Endodermal cell (in vitro differentiated cells): ENCODE measurements around the gene ALCAM. TPM values are rescaled to one million over a fixed set of nuclear protein-coding genes. Genes with fewer than 3 reads are reported as not detected.

Experiments used
- DNase-seq: peaks from one replicate; pipeline ENCODE4 v3.0.0-alpha.2; 2017
- H3K27ac ChIP-seq: 2 replicates; pipeline ENCODE4 v1.5.1; 2013; ENCODE audit warnings: mild to moderate bottlenecking, low read depth, low read length, moderate library complexity
- H3K27me3 ChIP-seq: 2 replicates; pipeline ENCODE4 v1.6.1; 2013; ENCODE audit warnings: mild to moderate bottlenecking, low read length, moderate library complexity; ENCODE audit not compliant: insufficient read depth, control insufficient read depth, poor library complexity, severe bottlenecking
- H3K36me3 ChIP-seq: 2 replicates; pipeline ENCODE4 v1.7.0; 2013; ENCODE audit warnings: mild to moderate bottlenecking, low read length, moderate library complexity; ENCODE audit not compliant: control insufficient read depth, insufficient read depth
- H3K4me1 ChIP-seq: one replicate; pipeline ENCODE4 v1.7.0; 2013; ENCODE audit warnings: low read length; ENCODE audit not compliant: control insufficient read depth, insufficient read depth
- H3K4me3 ChIP-seq: 2 replicates; pipeline ENCODE4 v1.5.1; 2013; ENCODE audit warnings: mild to moderate bottlenecking, low read length, moderate library complexity
- H3K9ac ChIP-seq: 2 replicates; pipeline ENCODE4 v1.6.1; 2013; ENCODE audit warnings: mild to moderate bottlenecking, low read length, moderate library complexity; ENCODE audit not compliant: poor library complexity, severe bottlenecking; ENCODE audit errors: extremely low read depth
- H3K9me3 ChIP-seq: 2 replicates; pipeline ENCODE4 v1.6.1; 2013; ENCODE audit warnings: mild to moderate bottlenecking, low read length, moderate library complexity; ENCODE audit not compliant: control insufficient read depth
- H3K27ac Mint-ChIP-seq: 2 replicates; pipeline ENCODE4 v1.8.0; 2020; ENCODE audit warnings: mixed read lengths
- H3K27me3 Mint-ChIP-seq: 2 replicates; pipeline ENCODE4 v1.8.0; 2021; ENCODE audit warnings: mild to moderate bottlenecking, mixed read lengths; ENCODE audit not compliant: insufficient read depth
- H3K36me3 Mint-ChIP-seq: 2 replicates; pipeline ENCODE4 v1.8.0; 2020; ENCODE audit warnings: low read depth, mixed read lengths
- H3K4me1 Mint-ChIP-seq: 2 replicates; pipeline ENCODE4 v1.8.0; 2020; ENCODE audit warnings: mixed read lengths
- H3K4me3 Mint-ChIP-seq: 2 replicates; pipeline ENCODE4 v1.8.0; 2020; ENCODE audit warnings: mild to moderate bottlenecking, moderate library complexity, mixed read lengths
- H3K9me3 Mint-ChIP-seq: 2 replicates; pipeline ENCODE4 v1.8.0; 2020; ENCODE audit warnings: mild to moderate bottlenecking, mixed read lengths
- CTCF ChIP-seq: fragments of 200-600 bp; sonication (generic); conservative IDR thresholded peaks from 2 replicates; pipeline ENCODE4 v1.5.0; 2021; ENCODE audit warnings: antibody characterized with exemption, mild to moderate bottlenecking
- WGBS, 2 experiments: methylation state at CpG; one replicate each; pipeline versions ENCODE4 v1.1.5 to v1.1.7; 2013; ENCODE audit warnings: missing lambda C conversion rate in 2 of 2, mixed read lengths in 1 of 2; ENCODE audit not compliant: insufficient coverage in 1 of 2, insufficient read length in 1 of 2; 5-methylcytosine and 5-hydroxymethylcytosine counted together
- total RNA-seq, 2 donors: library from RNA; stranded (reverse); fragmentation: NEBNext Ultra II Directional in 1 of 2; extraction: Animal tissue kit (Norgen Biotek cat#: 25700) in 1 of 2; gene quantifications; 2 replicates in 1 of 2; 3 replicates in 1 of 2; pipeline ENCODE4 v1.2.1, GENCODE V29; 2021

Gene ALCAM
- total RNA-seq, 2 donors from 2014 or later = 19.3 to 36.5 TPM

GRCh38 chr3:105356988-105357387 is 9.7 kb upstream of the ALCAM start:
- no peaks in the 10 kb centered on the region for H3K9me3 ChIP-seq
- no peak overlapping the region for H3K9ac ChIP-seq
- no peak overlapping the region for H3K4me3 Mint-ChIP-seq

GRCh38 chr3:105359098-105359762 is 7.5 kb upstream of the ALCAM start:
- H3K4me1 ChIP-seq = no peaks in the 10 kb centered on the region
- peaks cover 3% of the 10 kb centered on the region for H3K4me1 Mint-ChIP-seq
- H3K4me3 Mint-ChIP-seq = no peak overlapping the region
- H3K27me3 Mint-ChIP-seq = peaks cover 25% of the 10 kb centered on the region
- DNase-seq = no peak
- WGBS, 2 experiments = 88 to 100% methylated on average over 1 to 5 of the region's 5 CpGs
- no peak overlapping the region for H3K9ac ChIP-seq
- TF ChIP-seq CTCF = no peak
- no peak overlapping the region for H3K27ac Mint-ChIP-seq
- H3K36me3 Mint-ChIP-seq = no peaks in the 10 kb centered on the region
- no peak overlapping the region for H3K4me3 ChIP-seq
- peaks cover 7% of the 10 kb centered on the region for H3K27me3 ChIP-seq
- H3K36me3 ChIP-seq = no peaks in the 10 kb centered on the region
- H3K27ac ChIP-seq = no peak overlapping the region
- H3K9me3 ChIP-seq = no peaks in the 10 kb centered on the region
- H3K9me3 Mint-ChIP-seq = no peaks in the 10 kb centered on the region

More at GRCh38 chr3:105356988-105357387, 9.7 kb upstream of the ALCAM start:
- no peak overlapping the region for H3K27ac Mint-ChIP-seq
- Histone ChIP-seq H3K4me3 (no peak overlapping the region), H3K4me1 (no peaks in the 10 kb centered on the region), H3K36me3 (no peaks in the 10 kb centered on the region), H3K27ac (no peak overlapping the region), H3K27me3 (peaks cover 23% of the 10 kb centered on the region)
- no peak for DNase-seq
- no peaks in the 10 kb centered on the region for H3K9me3 Mint-ChIP-seq
- no peak for TF ChIP-seq CTCF
- 100% methylated on average over 1 of the region's 1 CpG; no CpG with 5 or more reads in 1 of the 2 experiments for WGBS, 2 experiments
- no peaks in the 10 kb centered on the region for H3K36me3 Mint-ChIP-seq
- H3K27me3 Mint-ChIP-seq = peaks cover 40% of the 10 kb centered on the region
- peaks cover 11% of the 10 kb centered on the region for H3K4me1 Mint-ChIP-seq

GRCh38 chr3:105360003-105360402 is 6.7 kb upstream of the ALCAM start:
- no peak for TF ChIP-seq CTCF
- no peak overlapping the region for H3K27ac Mint-ChIP-seq
- no peak for DNase-seq
- Histone ChIP-seq H3K27me3 (peaks cover 3% of the 10 kb centered on the region), H3K9ac (no peak overlapping the region), H3K4me1 (no peaks in the 10 kb centered on the region), H3K36me3 (no peaks in the 10 kb centered on the region), H3K9me3 (no peaks in the 10 kb centered on the region), H3K4me3 (no peak overlapping the region), H3K27ac (no peak overlapping the region)
- H3K27me3 Mint-ChIP-seq = peaks cover 23% of the 10 kb centered on the region
- no peaks in the 10 kb centered on the region for H3K36me3 Mint-ChIP-seq
- 100% methylated on average over 2 of the region's 2 CpGs; no CpG with 5 or more reads in 1 of the 2 experiments for WGBS, 2 experiments
- no peaks in the 10 kb centered on the region for H3K9me3 Mint-ChIP-seq
- H3K4me3 Mint-ChIP-seq = no peak overlapping the region
- no peaks in the 10 kb centered on the region for H3K4me1 Mint-ChIP-seq
